CD4-positive, alpha-beta T cell treated with Interleukin-4 for 4 hours (primary cell): ENCODE measurements around the gene MRPS12.
"Not testable (repeated sequence)": the region's sequence is repeated elsewhere in the genome, so short reads cannot be mapped to it uniquely, and the experiment has no call there.

ENCODE experiments used
- DNase-seq: peaks from one replicate; pipeline ENCODE4 v3.0.0-alpha.2; 2020

MRPS12 gene

DNA sequence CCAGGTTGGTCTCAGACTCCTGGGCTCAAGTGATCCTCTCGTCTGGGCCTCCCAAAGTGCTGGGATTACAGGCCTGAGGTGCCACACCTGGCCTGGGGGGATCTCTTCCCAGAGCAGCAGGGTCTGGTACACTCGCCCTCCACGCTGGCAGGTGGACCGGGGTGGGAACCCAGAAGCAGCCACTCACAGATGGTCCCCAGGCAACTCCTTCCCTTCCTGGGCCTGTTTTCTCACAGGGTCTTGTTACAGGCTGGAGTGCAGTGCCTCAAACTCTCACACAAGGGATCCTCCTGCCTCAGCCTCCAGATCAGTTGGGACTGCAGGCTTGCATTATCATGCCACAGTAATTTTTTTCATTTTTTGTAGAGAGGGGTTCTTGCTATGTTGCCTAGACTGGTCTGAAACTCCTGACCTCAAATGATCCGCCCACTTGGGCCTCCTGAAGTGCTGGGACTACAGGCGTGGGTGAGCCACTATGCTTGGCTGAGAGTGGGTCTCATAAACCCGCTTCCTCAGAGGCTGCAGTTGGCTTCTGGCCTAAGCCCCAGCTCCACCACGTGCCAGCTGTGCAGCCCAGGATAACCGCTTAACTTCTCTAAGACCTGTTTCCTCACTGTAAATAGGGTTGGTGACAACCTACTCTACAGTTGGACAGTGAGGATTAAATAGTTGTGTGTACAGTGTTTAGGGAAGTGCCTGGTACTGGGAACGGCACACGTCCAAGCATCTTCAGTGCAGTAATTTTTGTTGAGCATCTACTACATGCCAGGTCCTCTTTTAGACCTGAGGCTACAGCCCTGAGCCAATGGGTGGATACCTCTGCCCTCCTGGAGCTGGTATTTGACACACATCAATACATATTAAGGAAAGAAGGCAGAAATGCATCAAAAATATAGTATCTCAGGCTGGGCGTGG lies 17.9 kb upstream of the MRPS12 start:
- no peak for DNase-seq

DNA sequence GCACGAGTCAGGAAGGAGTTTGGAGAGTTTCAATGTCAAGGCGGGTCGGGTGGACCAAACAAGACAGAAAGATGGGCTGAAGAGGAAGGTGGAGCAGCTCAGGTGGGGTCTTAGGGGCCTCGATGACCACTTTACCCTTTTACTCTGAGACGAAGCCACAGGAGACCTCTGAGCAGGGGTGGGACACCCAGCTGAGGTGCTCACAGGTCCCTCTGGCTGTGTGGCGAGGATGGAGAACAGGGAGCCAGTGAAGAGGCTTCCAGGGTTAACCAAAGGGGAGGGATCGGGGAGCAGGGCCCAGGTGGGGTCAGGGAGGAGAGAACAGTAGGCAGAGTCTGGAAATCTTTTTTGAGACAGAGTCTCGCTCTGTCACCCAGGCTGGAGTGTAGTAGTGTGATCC lies 16.8 kb upstream of the MRPS12 start:
- no peak for DNase-seq

DNA sequence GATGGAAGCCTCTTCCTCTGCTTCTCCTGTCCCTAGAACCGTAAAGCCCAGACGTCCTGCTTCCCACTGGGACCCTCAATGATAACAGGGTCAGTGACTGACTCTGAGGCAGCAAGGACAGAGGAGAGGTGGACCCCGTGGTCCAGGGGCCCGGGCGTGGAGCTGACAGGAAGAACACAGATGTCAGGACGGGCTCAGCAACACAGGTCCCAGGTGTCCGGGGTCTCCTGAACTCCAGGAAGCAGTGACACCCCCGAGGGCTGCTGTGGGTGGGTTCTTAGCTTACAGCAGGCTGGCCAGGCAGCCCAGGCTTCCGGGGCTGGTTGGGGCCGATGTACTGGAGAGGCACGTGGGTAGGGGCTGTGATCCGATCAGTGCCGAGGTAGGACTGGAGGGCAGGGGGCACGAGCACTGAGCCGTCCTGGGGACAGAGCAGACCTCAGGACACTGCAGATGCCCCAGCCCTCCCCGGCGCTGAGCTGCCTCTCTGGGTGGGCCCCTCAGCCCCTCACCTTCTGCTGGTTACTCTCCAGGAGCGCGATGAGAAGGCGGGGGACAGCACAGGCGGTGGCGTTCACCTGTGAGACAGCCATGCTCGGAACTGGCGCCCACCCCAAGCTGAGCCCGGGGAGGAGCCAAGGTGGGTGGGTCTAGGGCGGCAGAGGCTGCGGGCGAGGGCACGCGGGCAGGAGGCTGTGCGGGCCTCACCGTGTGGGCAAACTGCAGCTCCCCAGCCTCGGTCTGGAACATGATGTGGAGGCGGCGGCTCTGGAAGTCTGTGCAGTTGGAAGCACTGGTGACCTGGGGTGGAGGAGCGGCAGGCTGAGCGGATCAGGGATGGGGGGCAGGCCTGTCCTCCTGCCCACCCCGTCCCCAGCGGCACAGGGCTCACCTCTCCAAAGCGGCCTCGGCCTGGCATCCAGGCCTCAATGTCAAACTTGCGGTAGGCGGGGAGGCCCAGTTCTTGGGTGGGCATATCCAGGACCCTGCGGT lies 15.1 kb upstream of the MRPS12 start:
- no peak for DNase-seq

DNA sequence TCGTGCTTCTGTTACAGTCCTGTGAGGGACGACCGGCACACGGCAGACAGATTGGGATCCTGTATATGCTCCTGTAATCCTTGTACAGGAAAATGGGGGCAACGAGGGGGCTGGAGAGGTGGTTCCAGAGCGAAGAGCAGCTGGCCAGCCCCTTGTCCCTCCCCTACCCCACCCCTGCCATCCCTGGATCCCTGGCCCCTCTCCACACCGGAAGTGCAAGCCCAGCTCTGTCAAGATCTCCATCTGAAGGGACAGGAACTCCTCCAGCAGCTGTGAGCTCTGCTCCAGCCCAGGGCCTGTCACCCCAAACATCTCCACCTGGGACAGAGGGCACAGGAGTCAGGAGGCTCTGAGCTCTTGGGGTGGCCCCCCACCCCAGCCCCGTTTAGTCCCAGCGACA lies 13.2 kb upstream of the MRPS12 start:
- no peak for DNase-seq

DNA sequence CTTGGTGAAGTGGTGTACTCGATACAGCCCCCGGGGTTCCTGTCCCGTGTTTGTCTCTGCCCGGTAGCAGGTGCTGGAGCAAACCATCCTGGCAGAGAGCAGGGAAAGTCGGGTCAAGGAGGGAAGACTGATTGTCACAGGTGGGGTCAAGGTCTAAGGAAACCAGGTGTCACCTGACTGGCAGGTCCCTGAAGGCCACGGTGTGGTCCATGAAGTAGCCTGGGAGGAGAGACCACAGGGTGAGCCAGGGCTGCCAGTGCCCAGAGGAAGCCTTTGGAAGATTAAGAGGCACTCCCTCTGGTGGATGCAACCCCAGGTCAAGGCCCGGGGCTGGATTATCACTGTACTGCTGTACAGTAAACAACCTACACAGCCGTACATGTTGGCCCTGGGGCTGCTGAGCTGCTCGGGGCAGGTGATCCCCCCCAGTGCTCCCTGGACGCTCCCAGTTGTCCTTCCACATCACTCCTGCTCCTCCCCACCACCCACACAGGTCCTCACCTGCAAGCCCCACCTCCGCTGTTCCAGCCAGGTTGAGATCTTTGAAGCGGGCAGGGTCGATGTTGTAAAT lies 12.7 kb upstream of the MRPS12 start:
- DNase-seq: no peak

DNA sequence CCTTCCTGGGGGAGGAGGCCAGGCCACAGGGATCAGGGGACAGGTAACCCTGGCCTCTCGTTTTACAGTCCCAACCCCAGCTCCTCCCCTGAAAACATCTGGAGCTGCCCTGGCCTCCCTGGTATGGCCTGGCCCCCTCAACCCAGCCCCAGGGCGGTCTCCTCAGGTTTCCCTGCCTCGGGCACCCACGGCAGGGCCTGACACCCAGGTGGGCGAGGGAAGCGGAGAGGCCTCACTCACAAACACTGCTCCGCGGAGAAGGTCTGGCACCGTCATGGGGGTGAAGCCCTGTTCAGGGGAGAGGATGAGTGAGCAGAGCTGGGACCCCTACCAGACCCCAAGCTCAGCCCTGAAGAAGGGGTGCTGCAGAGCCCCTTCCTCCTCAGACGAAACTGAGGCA lies 12.2 kb upstream of the MRPS12 start:
- no peak for DNase-seq

DNA sequence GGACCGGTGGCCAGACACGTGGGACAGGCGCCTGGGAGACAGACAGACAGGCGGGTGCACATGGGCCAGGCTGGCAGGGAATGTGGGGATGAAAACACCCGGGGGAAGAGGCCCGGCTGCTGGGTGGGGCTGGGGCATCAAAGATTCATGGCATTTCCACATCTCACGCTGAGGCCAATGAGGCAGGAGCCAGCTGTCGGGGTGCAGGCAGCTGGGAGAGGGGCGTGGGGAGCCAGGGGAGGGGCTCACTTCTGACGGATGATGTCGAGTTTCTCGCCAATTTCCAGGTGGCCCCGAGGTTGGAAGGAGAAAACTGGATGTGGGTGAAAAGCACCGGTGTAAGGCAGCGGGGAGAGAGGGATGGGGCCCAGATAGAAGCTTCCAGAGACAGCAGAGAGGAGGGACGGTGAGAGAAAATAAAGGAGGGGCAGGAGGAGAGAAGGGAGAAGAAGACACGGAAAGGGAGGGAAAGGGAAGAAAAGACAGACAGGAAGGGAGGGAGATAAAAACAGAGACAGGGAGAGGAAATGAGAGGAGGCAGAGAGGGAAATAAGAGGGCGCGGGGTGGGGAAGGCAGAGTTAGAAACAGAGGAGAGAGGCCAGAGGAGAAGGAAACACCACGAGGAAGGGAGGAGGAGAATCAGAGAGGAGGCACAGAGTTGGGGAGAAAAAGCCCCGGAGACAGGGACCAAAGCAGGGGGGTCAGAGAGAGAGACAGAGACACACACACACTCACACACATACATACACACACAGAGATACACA lies 10.7 kb upstream of the MRPS12 start:
- no peak for DNase-seq

DNA sequence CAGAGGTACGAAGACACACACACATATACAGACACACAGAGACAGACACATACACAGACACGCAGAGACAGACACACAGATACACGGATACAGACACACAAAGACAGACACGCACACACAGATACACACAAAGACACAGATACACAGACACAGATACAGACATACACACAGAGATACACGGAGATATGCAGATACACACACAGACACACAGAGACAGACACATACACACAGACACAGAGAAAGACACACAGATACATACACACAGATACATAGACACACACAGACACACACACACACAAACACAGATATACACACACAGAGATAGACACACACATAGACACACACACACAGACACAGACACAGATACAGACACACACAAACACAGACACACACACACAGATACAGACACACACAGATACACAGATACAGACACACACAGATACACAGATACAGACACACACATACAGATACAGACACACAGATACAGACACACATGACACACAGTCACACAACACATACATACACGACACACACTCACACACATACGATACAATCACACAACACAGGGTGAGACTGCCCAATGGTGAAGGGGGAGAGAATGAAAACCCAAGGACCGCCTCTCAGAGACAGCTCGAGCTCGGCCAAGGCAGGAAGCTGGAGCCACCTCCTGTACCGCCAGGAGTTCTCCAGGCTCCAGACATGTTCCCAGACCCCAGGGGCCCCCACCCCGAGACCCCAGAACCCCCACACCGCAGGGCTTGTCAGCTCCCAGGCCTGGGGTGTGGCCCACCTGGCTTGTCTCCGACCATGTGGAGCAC lies 9.9 kb upstream of the MRPS12 start:
- DNase-seq: no peak

DNA sequence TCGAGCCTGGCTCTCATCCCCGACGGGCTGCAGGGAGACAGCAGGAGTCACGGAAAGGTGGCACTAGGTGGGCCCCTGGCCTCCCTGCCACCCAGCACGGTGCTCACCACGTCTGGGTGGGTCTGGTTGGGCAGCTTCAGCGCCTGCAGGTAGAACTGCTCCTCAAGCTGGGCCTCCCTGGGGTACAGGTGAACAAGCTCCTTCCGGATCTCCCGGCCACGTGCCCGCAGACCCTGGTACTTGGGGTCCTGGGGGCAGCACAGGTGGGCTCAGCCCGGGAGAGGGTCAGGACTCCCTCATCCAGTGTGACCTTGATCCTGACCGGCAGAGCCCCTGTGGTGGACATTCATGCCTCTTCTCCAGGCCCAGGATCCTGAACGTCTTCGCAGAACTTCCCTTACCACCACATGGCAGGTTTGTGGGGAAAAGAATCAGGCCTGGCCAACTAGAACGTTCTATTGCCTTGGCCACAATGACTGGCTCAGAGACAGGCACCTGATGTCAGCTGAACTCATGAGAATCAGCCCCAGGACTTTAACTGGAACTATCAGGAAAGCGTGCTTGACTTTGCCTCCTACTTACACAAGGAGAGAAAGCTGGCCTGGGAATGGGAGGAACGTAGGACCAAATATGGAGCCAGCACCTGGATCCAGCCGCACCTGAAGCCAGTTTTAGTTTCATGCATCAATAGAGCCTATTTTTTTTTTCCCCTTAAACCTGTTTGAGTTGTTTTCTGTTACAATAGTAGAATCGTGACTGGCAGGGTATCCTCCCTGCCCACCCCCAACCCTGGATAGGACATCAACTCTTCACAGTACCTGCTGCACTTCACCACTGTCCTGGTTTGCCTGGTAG lies 9.1 kb upstream of the MRPS12 start:
- DNase-seq: no peak

DNA sequence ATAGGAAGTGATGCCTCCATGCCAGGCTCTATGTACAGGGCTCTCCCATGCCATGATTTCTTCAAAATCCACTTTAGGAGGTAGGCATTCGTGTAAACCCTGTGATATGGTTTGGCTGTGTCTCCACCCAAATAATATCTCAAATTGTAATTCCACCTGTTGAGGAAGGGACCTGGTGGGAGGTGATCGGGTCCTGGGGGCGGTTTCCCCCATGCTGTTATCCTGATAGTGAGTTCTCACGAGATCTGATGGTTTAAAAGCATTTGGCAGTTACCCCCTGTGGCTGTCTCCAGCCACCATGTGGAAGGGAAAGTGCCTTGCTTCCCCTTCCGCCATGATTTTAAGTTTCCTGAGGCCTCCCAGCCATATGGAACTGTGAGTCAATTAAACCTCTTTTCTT lies 8.3 kb upstream of the MRPS12 start:
- no peak for DNase-seq

DNA sequence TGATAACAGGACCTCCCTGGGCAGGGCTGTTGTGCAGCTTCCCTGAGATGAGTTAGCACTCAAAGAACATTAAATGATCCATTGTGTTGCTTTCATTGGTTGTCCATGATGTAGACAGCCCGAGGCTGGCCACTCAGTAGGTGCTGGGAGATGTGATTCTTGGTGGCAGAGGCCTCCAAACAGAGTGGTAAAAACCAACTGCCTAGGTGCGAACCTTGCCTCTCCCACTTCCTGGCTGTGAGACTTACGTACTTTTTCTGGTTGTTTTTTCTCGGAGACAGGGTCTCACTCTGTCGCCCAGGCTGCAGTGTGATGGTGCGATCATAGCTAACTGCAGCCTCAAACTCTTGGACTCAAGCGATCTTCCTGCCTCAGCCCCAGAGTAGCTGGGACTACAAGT lies 6.4 kb upstream of the MRPS12 start:
- DNase-seq: peak; percentile 56

DNA sequence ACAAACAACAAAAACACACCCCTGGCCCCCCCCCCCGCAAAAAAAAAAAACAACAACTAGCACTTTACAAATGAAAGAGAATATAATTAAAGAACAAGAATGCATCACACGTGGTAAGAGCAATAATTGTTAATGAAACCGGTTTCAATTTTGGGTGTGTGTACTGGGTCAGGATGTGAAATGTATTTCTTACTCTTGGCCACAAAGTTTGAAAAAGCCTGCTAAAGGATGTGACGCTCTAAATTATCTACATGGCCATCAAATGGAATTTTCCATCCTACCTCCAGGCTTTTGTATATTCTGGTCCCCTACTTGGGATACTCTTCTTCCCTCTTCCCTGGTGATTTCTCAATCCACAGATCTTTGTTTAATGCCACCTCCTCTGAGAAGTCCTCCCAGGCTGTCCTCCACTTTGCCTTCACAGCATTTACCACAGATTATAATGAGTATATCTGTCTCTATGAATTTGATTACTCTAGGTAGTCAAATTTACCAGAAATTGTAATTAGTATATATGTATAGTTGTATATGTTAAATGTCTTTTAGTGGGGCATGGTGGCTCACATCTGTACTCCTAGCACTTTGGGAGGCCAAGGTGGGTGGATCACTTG lies 2.2 kb upstream of the MRPS12 start:
- peak; percentile 30 for DNase-seq

DNA sequence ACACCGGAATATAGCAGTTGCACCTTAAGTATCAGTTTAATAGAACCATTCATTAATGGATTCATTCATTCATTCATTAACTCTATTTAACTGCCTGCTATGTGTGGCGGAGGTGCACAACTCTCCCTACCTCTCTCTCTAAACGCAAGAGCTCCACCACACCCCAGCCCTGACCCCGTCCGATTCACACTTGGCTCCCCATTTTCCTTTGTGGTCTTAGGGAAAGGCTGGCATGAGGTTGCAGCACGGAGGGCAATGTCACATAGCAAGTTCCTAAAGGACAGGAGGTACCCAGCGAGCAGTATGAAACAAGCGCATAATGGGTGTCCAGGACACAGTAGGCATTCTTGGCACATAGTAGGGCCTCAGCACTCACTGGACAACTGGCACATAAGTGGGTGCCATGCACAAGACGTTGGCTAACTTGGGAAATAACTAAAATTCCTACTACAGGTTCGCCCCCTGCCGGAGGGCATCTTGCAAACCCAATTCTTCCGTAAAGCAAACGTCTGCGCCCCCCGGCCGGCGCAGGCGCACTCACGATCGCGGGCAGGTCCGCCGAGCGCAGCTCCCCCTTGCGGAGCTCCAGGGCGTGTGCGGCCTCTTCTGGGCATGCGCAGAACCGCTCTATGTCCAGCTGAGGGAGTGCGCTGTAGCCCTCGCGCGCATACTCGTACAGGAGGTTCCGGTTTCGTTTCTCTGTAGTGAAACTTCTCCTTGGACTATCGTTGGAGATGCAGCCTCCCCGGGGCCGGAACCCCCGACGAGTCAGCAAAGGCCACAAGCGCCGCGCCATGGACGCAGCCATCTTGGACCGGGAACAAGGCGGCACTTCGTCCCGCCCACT lies 592 bp upstream of the MRPS12 start, which contains the start of gene SARS2:
TSS of gene SARS2 (minus strand) at position 835 of the 847 bp plus-strand sequence. CDS start at position 808, 27 bp downstream.
- DNase-seq: peak; percentile 90

DNA sequence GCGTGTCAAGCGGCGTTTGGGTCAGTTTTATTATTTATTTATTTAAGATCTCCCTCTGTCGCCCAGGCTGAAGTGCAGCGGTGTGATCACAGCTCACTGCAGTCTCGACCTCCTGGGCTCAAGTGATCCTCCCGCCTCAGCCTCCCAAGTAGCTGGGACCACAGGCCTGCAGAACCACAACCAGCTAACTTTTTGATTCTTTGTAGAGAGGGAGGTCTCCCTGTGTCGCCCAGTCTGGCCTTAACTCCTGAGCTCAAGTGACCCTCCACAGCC lies 713 bp downstream of the MRPS12 start:
- no peak for DNase-seq

DNA sequence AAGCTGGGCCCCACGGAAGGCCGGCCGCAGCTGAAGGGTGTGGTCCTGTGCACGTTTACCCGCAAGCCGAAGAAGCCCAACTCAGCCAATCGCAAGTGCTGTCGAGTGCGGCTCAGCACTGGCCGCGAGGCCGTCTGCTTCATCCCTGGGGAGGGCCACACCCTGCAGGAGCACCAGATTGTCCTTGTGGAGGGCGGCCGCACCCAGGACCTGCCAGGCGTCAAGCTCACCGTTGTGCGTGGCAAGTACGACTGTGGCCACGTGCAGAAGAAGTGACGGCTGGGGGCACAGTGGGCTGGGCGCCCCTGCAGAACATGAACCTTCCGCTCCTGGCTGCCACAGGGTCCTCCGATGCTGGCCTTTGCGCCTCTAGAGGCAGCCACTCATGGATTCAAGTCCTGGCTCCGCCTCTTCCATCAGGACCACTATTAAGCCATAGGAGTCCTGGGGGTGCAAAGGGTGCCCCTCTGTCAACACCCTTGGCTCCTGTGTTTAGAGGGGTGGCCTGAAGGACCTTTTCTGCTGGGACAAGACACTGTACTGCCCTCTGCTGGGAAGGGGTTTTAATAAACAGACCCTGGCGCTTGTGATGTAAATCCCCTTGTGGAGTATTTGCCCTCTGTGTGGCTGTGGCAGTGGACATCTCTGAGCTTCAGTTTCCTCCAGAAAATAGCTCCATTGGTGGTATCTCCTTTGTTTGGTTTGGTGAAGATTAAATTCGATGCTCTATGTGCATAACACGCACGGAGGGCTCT lies 1.9 kb downstream of the MRPS12 start:
- peak; percentile 47 for DNase-seq

DNA sequence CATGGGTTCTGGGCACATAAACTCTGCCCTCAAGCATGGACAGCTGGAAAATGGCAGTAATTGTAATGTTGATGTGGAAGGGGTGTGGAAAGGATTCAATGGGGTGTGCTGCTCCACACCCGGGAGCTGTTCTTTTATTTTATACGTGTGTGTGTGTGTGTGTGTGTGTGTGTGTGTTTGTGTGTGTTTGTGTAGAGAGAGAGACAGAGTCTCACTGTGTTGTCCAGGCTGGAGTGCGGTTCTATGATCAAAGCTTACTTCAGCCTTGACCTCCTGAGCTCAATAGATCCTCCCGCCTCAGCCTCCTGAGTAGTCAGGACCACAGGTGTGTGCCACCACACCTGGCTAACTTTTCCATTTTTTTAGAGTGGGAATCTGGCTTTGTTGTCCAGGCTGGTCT lies 2.8 kb downstream of the MRPS12 start:
- no peak for DNase-seq

DNA sequence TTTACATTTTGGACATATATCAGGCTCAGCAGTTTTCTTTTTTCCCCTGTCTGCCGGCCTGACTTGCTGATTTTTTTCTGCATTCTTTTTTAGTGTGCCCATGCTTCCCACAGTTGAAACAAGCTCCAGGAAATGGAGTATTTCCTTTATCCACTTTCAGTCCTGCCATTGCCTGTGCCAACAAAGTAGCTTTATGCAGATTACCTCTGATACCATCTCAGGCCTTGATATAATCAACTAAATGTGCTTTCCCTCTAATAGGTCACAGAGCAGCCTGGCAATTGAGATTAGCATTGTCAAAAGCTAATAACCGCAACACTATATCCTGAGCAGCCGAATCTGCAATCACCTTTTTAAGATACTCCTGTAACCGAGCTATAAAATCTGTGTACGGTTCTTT lies 9.2 kb downstream of the MRPS12 start:
- DNase-seq: no peak

DNA sequence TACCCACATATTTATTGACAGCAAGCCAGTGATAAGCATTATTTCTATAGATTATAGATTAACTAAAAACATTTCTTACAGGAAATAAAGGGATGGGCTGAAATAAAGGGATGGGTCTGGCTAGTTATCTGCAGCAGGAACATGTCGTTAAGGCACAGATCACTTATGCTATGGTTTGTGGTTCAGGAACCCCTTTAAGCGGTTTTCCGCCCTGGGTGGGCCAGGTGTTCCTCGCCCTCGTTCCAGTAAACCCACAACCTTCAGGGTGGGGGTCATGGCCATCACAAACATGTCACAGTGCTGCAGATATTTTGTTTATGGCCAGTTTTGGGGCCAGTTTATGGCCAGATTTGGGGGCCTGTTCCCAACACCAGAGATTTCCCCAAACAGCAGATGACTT lies 10.7 kb downstream of the MRPS12 start:
- DNase-seq: not testable (repeated sequence)

DNA sequence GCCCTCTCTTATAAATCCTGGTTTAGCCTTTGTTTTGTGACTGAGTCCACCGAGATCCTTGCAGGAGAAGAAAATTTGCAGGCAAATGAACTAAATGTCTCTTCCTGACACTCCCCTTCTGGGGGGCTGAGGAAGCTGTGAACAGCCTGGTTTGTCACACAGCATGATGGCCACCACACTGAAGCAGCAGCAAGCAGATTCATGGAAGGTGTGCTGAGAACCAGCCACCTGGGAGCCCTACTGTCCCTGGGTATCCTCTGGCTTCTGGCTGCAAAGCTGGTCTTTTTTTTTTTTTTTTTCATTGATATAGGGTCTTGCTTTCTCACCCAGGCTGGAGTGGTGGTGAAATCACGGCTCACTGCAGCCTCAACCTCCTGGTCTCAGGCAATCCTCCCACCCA lies 11.2 kb downstream of the MRPS12 start:
- no peak for DNase-seq
